ENCODE measurements around the gene SUCLG2. TPM values are rescaled to one million over a fixed set of nuclear protein-coding genes. Genes with fewer than 3 reads are reported as not detected.

SUCLG2 gene
- total RNA-seq, 1 donor from 2014 or later, result 29.5 TPM

DNA sequence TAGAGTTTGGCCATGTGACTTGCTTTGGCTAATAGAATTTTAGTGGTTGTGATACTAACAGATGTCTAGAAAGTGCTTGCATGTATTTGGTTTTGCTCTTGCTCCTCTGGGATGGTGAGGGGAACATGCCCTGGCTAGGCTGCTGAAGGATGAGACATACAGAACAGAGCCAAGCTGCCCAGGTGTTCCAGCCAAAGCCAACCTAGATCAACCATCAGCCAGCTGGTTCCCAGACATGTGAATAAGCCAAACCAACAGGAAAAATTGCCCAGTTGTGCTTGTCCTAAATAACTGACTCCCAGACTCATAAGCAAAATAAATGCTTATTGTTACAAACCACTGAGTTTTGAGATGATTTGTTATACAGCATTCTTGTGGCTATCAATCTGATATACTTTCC lies 292.6 kb downstream of the SUCLG2 start:
- no peak overlapping the region for H3K4me3 ChIP-seq
- intact Hi-C loops (cut with DNase I), result no loop called here
- no peak overlapping the region for H3K27ac ChIP-seq
- H3K4me1 ChIP-seq, result no peaks in the 10 kb centered on the region
- no peaks in the 10 kb centered on the region for H3K9me3 ChIP-seq
- H3K36me3 ChIP-seq, result no peaks in the 10 kb centered on the region
- TF ChIP-seq POLR2A (IDR thresholded peaks at IDR 0.05) (no peak), POLR2AphosphoS5 (IDR thresholded peaks at IDR 0.05; ENCODE audit: insufficient read depth in 1 of 2, low read depth in 1 of 2) (no peak), CTCF (IDR thresholded peaks at IDR 0.05) (no peak)
- DNase-seq (ENCODE audit: extremely low spot score in 2 of 2), result no peak
- H3K27me3 ChIP-seq, result no peaks in the 10 kb centered on the region

DNA sequence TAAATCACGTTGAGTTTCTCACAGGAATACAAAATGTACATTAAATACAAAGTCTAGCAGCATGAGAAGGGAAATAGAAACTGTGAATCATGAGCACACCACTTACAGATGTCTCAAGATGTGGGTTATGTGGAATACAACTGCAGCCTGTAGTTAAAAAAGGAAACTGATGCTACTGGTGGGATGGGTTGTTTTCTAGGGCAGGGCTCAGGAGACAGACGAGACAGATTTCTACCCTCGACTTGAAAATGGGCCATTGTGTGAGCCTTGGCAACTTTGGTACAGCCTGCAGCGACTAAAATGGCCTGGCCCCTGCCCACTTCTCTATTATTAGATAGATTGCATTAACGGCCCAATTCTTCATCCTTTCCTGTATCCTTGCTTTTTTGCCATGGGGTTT lies 293.1 kb downstream of the SUCLG2 start:
- no peak for TF ChIP-seq CTCF (IDR thresholded peaks at IDR 0.05)
- no peak for TF ChIP-seq POLR2A (IDR thresholded peaks at IDR 0.05)
- TF ChIP-seq POLR2AphosphoS5 (IDR thresholded peaks at IDR 0.05; ENCODE audit: insufficient read depth in 1 of 2, low read depth in 1 of 2), result no peak
- no peak overlapping the region for H3K4me3 ChIP-seq

DNA sequence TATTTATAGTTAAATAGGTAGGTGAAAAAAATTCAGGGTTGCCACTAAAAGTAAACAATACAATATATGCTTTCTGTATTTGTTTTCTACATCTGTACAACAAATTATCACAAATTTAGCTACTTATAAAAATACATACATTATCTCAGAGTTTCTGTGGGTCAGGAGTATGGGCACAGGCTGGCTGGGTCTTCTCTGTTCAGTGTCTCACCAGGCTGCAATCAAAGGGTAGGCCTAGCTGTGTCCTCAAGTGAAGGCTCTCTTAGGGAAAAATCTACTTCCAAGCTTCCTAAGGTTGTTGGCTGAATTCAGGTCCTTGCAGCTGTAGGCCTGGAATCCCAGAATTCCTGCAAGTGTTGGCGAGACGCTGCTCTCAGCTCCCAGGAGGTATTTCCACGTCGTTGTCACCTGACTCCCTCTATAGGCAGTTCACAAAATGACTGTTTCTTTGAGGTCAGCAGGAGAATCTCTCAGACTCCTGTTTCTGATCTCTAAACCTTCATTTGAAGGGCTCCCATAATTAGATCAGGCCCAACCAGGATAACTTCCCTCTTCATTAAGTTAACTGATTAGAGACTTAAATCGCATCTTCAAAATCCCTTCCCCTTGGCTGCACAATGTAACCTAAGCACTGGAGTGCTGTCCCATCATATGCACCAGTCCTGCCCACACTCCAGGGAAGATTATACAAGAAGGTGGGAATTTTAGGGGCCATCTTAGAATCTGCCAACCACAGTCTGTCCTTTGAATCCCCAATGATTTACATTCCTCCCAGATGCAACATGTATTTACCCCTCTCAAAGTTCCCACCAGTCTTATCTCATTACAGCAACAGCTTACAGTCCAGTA lies 296.6 kb downstream of the SUCLG2 start:
- no peak overlapping the region for H3K27ac ChIP-seq
- intact Hi-C loops (cut with DNase I), result no loop called here
- TF ChIP-seq POLR2AphosphoS5 (IDR thresholded peaks at IDR 0.05; ENCODE audit: insufficient read depth in 1 of 2, low read depth in 1 of 2) (no peak), POLR2A (IDR thresholded peaks at IDR 0.05) (no peak), CTCF (IDR thresholded peaks at IDR 0.05) (no peak)

More for the DNA sequence above, 293.1 kb downstream of the SUCLG2 start:
- no peaks in the 10 kb centered on the region for H3K27me3 ChIP-seq
- intact Hi-C loops (cut with DNase I), result no loop called here
- H3K9me3 ChIP-seq, result no peaks in the 10 kb centered on the region
- DNase-seq (ENCODE audit: extremely low spot score in 2 of 2), result no peak
- no peaks in the 10 kb centered on the region for H3K36me3 ChIP-seq
- no peak overlapping the region for H3K27ac ChIP-seq
- no peaks in the 10 kb centered on the region for H3K4me1 ChIP-seq

DNA sequence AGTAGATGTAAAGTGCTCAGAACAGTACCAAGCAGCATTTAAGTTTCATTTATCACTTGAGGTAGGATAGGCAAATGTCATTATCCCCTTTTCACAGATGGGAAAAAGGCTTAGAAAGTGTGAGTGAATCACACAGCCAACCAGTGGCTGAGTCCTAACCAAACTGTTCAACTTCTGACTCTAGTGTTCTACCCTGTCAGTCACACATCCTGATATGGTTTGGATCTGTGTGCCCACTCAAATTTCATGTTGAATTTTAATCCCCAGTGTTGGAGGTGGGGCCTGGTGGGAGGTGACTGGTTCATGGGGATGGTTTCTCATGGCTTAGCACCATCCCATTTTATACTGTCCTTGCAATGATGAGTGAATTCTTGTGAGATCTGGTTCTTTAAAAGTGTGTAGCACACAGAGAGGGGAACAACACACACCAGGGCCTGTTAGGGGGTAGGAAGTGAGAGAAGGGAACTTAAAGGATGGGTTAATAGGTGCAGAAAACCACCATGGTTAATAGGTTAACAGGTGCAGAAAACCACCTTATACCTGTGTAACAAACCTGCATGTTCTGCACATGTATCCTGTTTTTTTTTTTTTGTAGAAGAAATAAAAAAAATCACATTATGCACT lies 304.7 kb downstream of the SUCLG2 start:
- no peak overlapping the region for H3K4me3 ChIP-seq
- no peak overlapping the region for H3K27ac ChIP-seq
- H3K4me1 ChIP-seq, result no peaks in the 10 kb centered on the region
- DNase-seq (ENCODE audit: extremely low spot score in 2 of 2), result no peak
- H3K36me3 ChIP-seq, result no peaks in the 10 kb centered on the region
- no peaks in the 10 kb centered on the region for H3K9me3 ChIP-seq
- TF ChIP-seq POLR2A (IDR thresholded peaks at IDR 0.05) (no peak), CTCF (IDR thresholded peaks at IDR 0.05) (no peak), POLR2AphosphoS5 (IDR thresholded peaks at IDR 0.05; ENCODE audit: insufficient read depth in 1 of 2, low read depth in 1 of 2) (no peak)
- no peaks in the 10 kb centered on the region for H3K27me3 ChIP-seq
- intact Hi-C loops (cut with DNase I), result no loop called here

More for the DNA sequence above, 296.6 kb downstream of the SUCLG2 start:
- Histone ChIP-seq H3K4me3 (no peak overlapping the region), H3K9me3 (no peaks in the 10 kb centered on the region), H3K27me3 (no peaks in the 10 kb centered on the region), H3K36me3 (no peaks in the 10 kb centered on the region), H3K4me1 (no peaks in the 10 kb centered on the region)
- no peak for DNase-seq (ENCODE audit: extremely low spot score in 2 of 2)

DNA sequence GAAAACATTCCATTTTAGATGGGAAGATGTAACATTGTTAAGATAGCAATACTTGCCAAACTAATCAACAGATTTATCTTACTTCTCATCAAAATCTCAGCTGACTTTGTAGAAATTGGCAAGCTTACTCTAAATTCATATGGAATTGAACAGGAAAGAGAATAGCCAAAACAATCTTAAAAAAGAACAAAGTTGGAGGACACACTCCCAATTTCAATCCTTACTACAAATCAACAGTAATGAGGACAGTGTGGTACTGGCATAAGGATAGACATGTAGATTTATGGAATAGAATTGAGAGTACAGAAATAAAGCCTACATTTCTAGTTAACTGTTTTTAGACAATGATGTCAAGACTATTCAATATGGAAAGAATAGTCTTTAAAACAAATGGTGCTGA lies 308.3 kb downstream of the SUCLG2 start:
- Histone ChIP-seq H3K4me3 (no peak overlapping the region), H3K9me3 (no peaks in the 10 kb centered on the region), H3K27ac (no peak overlapping the region), H3K27me3 (no peaks in the 10 kb centered on the region), H3K4me1 (no peaks in the 10 kb centered on the region), H3K36me3 (no peaks in the 10 kb centered on the region)
- no peak for DNase-seq (ENCODE audit: extremely low spot score in 2 of 2)
- intact Hi-C loops (cut with DNase I), result no loop called here
- TF ChIP-seq CTCF (IDR thresholded peaks at IDR 0.05) (no peak), POLR2AphosphoS5 (IDR thresholded peaks at IDR 0.05; ENCODE audit: insufficient read depth in 1 of 2, low read depth in 1 of 2) (no peak), POLR2A (IDR thresholded peaks at IDR 0.05) (no peak)
